ENCODE data around the gene TAX1BP3. TPM values are rescaled to one million over a fixed set of nuclear protein-coding genes. Genes with fewer than 3 reads are reported as not detected.

Gene TAX1BP3
- total RNA-seq, 1 experiment from 2014 or later = 122 TPM

- peak overlapping the region; percentile 80 to 85 for H3K4me3 ChIP-seq (ENCODE audit: low read depth in 2 of 2, low read length in 2 of 2)
- POLR2A ChIA-PET = interaction anchor here (0.5 kb wide), 1 partner anchor 18 kb away, joined by 4 read pairs; no protein-coding TSS in a partner anchor
- H3K9me3 ChIP-seq (ENCODE audit: control insufficient read depth, insufficient read depth, low read depth, low read length) = no peaks in the 10 kb centered on the region
- no TSS peak for BruUV-seq (replicated peaks)
- no peaks in the 10 kb centered on the region for H3K27me3 ChIP-seq (ENCODE audit: control insufficient read depth, insufficient read depth, low read length)
- in situ Hi-C loops (cut with HindIII; ENCODE audit: low pct_unique_long_range_greater_than_20kb, low sequenced_read_pairs) (no loop called here), intact Hi-C loops (cut with micrococcal nuclease; ENCODE audit: unreplicated experiment) (no loop called here)
- H3K27ac ChIP-seq (ENCODE audit: low read length) = peak overlapping the region; percentile 86
- ATAC-seq (0 out of 2 replicates have a peak, but pooled peaks have one; percentile 2), DNase-seq (ENCODE audit: low read depth, low spot score) (no peak)
- H3K36me3 ChIP-seq (ENCODE audit: control insufficient read depth, insufficient read depth, low read length) = peaks cover 2% of the 10 kb centered on the region; the same call in 1 of the 2 replicates
- TF ChIP-seq SIN3A (IDR thresholded peaks at IDR 0.05; ENCODE audit: borderline replicate concordance, insufficient read depth, low read depth, low read length) (no peak), POLR2AphosphoS5 (IDR thresholded peaks at IDR 0.05; ENCODE audit: low read depth, low read length) (no peak), TCF7L2 (IDR thresholded peaks at IDR 0.05; ENCODE audit: low read depth, low read length) (no peak), CTCF (IDR thresholded peaks at IDR 0.05) (no peak)
- TF ChIP-seq, protein P1, sequence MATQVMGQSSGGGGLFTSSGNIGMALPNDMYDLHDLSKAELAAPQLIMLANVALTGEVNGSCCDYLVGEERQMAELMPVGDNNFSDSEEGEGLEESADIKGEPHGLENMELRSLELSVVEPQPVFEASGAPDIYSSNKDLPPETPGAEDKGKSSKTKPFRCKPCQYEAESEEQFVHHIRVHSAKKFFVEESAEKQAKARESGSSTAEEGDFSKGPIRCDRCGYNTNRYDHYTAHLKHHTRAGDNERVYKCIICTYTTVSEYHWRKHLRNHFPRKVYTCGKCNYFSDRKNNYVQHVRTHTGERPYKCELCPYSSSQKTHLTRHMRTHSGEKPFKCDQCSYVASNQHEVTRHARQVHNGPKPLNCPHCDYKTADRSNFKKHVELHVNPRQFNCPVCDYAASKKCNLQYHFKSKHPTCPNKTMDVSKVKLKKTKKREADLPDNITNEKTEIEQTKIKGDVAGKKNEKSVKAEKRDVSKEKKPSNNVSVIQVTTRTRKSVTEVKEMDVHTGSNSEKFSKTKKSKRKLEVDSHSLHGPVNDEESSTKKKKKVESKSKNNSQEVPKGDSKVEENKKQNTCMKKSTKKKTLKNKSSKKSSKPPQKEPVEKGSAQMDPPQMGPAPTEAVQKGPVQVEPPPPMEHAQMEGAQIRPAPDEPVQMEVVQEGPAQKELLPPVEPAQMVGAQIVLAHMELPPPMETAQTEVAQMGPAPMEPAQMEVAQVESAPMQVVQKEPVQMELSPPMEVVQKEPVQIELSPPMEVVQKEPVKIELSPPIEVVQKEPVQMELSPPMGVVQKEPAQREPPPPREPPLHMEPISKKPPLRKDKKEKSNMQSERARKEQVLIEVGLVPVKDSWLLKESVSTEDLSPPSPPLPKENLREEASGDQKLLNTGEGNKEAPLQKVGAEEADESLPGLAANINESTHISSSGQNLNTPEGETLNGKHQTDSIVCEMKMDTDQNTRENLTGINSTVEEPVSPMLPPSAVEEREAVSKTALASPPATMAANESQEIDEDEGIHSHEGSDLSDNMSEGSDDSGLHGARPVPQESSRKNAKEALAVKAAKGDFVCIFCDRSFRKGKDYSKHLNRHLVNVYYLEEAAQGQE (IDR thresholded peaks at IDR 0.05; ENCODE audit: insufficient read depth in 1 of 2, low read depth in 2 of 2, low read length in 1 of 2) = no peak
- H3K4me1 ChIP-seq (ENCODE audit: control insufficient read depth, insufficient read depth, low read length) = 0 out of 2 replicates have a peak, but pooled peaks cover 4% of the 10 kb centered on the region
- CTCF ChIA-PET = no interaction called here
Measured at GRCh38 chr17:3636908-3637373, 31.4 kb downstream of the TAX1BP3 start.

DNA sequence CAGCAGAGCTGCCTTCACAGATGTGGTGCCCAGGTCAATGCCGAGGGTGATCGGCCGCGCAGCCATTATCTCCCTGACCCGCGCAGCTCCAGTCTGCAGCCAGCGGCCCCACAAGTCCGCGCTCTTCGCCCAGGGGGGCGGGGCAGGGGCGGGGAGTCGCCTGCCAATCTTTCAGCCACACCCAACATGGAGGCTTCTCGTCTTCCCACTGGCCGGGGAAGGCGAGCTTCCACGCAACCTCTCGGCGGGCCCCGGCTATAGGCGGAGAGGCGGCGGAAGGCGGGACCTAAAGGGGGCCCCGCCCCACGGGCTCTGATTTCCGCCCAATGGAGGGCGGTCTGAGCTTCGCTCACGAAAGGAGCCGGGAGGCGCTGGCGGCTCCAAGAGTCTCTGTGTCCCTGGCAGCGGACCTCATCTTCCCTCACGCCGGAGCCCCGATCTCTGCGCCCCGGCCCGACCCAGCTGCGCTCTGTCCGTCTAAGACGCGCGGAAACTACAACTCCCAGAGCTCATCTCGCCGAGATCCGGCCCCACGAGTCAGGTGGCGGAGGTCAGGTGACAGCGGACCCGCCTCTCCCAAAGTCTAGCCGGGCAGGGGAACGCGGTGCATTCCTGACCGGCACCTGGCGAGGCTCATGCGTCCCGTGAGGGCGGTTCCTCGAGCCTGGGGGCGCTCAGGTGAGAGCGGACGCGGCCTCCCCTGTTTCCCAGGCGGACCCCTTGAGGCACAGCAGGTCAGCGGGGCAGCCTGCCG, 32.0 kb downstream of the TAX1BP3 start, which contains the start of the genes CTNS and SHPK:
TSS of gene CTNS (plus strand) at position 607 of the 754 bp plus-strand sequence. CDS start 3,447 bp downstream, outside the sequence.
TSS of gene SHPK (minus strand) at position 97 of the 754 bp plus-strand sequence. CDS start at position 66, 31 bp downstream.
- intact Hi-C loops (cut with micrococcal nuclease; ENCODE audit: unreplicated experiment) = no loop called here
- H3K4me1 ChIP-seq (ENCODE audit: control insufficient read depth, insufficient read depth, low read length) = 0 out of 2 replicates have a peak, but pooled peaks cover 4% of the 10 kb centered on the region
- ChIA-PET CTCF (interaction anchor here (0.6 kb wide), 1 partner anchor 27 kb away, joined by 3 read pairs; no protein-coding TSS in a partner anchor), POLR2A (interaction anchor here (0.5 to 0.8 kb wide), 5 partner anchors 21 to 975 kb away, joined by 3 to 10 read pairs (median 4); partner anchors contain the start of gene EMC6)
- peak within 1 kb of the TSS; percentile 86 for H3K27ac ChIP-seq (ENCODE audit: low read length)
- in situ Hi-C loops (cut with HindIII; ENCODE audit: low pct_unique_long_range_greater_than_20kb, low sequenced_read_pairs) = no loop called here
- ATAC-seq (peak; percentile 99), DNase-seq (ENCODE audit: low read depth, low spot score) (peak; percentile 64)
- H3K27me3 ChIP-seq (ENCODE audit: control insufficient read depth, insufficient read depth, low read length) = no peaks in the 10 kb centered on the region
- BruUV-seq (replicated peaks) = no TSS peak
- peak within 1 kb of the TSS; percentile 80 to 85 for H3K4me3 ChIP-seq (ENCODE audit: low read depth in 2 of 2, low read length in 2 of 2)
- TF ChIP-seq CTCF (IDR thresholded peaks at IDR 0.05) = no peak
- TF ChIP-seq POLR2AphosphoS5 (IDR thresholded peaks at IDR 0.05; ENCODE audit: low read depth, low read length) = peak; percentile 55; the same call in 1 of the 2 replicates
- peak; percentile 52; the same call in 1 of the 2 replicates for TF ChIP-seq SIN3A (IDR thresholded peaks at IDR 0.05; ENCODE audit: borderline replicate concordance, insufficient read depth, low read depth, low read length)
- no peak for TF ChIP-seq TCF7L2 (IDR thresholded peaks at IDR 0.05; ENCODE audit: low read depth, low read length)
- peaks cover 2% of the 10 kb centered on the region; the same call in 1 of the 2 replicates for H3K36me3 ChIP-seq (ENCODE audit: control insufficient read depth, insufficient read depth, low read length)
- no peaks in the 10 kb centered on the region for H3K9me3 ChIP-seq (ENCODE audit: control insufficient read depth, insufficient read depth, low read depth, low read length)
